HG03442 (cell line): ENCODE results near the gene SYNE1.
A peak's percentile ranks its signal among the peaks of the same experiment; 100 is the strongest.
"Not testable (repeated sequence)": the region's sequence is repeated elsewhere in the genome, so short reads cannot be mapped to it uniquely, and the experiment has no call there.

Experiments
- ATAC-seq: cut with Tn5 transposase; IDR thresholded peaks from one replicate; pipeline ENCODE4 v1.9.1; 2021; ENCODE audit warnings: mild to moderate bottlenecking, moderate library complexity; ENCODE audit not compliant: unreplicated experiment

Gene SYNE1

DNA sequence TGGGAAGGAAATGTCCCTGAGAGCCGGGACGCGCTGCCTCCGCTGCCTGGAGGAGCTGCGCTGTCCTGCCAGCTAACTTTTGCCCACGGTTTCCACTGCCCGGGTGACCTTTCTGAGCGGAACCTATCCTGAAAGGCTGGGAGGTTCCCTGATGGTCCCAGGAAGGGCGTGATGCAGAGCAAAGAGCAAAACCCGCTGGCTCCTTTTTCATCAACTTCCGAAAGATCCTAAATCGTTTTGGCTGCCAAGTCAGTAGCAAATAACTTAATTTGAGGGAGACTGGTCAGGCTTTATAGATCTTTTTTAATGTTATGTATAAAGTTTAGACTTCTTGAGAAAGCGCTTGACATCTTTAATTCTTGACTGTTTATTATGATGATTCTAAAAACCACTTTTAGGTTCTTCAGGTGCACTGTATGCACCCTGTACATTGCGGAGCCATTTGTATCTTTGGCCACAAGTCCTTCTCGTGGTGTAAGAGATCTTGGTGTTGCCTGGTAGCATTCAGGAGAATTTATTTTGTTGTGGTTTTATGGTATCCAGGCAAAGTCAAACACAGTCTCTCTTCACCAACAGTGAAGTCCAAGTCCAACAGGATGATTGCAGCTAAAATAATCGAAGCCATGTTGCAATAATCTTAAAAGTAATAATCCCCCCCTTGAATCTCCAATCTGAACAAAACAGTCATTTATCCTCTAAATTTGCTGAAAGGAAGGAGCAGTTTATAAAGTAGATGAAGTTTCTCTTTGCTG is at the start of gene SYNE1:
Gene SYNE1 (minus strand): TSS at position 67 of the 752 bp plus-strand sequence. CDS start 9,031 bp downstream, outside the sequence.
- ATAC-seq = no peak

- no peak for ATAC-seq
These were observed 48.7 kb upstream of the SYNE1 start for GRCh38 chr6:152685819-152686218.

GRCh38 chr6:152682935-152683334 is 45.8 kb upstream of the SYNE1 start:
- ATAC-seq = not testable (repeated sequence)

GRCh38 chr6:152682141-152682540 is 45.0 kb upstream of the SYNE1 start:
- no peak for ATAC-seq

- no peak for ATAC-seq
These were observed 43.8 kb upstream of the SYNE1 start for GRCh38 chr6:152680879-152681517.

DNA sequence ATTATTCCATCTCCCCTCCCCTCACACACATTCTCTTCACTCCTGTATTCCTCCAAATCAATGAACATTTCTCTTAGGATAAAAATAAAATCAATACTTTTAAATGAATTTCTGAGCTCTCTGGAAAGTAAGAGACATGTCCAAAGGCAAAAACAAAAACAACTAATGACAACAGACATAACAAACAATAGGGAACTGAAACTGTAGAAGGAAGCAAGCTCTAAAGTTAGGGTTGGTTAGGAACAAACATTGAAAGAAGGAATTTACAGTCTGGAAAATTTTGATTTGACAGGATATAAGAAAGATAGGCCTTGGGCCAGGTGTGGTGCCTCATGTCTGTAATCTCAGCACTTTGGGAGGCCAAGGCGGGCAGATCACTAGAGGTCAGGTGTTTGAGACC is 43.0 kb upstream of the SYNE1 start:
- ATAC-seq = no peak

DNA sequence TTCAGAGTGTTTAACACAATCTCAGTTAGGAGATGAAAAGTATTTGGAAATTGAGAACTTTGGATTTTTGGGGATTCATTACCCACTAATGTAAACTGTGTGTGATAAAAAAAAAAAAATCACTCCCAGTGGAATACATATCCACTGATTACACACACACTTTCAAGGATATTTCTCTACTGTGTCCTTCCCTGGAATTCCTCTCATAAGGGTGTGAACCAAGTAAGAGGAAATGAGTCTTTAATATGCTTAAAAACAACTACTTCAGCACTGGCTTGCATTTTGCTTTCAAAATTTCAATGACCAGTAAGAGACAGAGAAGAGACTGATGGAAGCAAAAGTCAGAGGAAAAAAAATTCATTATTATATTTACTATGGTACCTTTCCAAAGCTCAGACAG is 36.1 kb upstream of the SYNE1 start:
- ATAC-seq = no peak

GRCh38 chr6:152671171-152671570 is 34.0 kb upstream of the SYNE1 start:
- ATAC-seq = no peak

- ATAC-seq = no peak
These were observed 32.7 kb upstream of the SYNE1 start for GRCh38 chr6:152669895-152670294.

GRCh38 chr6:152661776-152662175 is 24.6 kb upstream of the SYNE1 start:
- no peak for ATAC-seq

DNA sequence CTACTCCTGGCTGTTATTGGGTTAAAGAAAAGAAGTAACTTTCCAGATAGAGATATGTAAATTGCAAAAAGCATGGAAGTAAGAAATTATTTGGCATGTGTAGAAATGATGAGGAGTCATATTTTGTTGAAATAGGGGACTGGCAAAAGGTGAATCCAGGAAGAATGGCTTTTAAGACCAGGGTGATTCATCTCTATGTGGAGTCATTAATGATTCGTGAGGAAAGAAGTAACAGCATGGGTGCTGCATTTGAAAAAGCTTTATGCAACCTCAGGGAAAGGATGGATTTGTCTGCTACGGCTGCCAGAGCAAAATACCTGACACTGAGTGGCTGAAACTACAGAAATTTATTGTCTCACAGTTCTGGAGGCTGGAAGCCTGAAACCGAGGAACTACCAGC is 14.8 kb upstream of the SYNE1 start:
- no peak for ATAC-seq

- ATAC-seq = no peak
These were observed 10.9 kb upstream of the SYNE1 start for GRCh38 chr6:152648105-152648504.

- not testable (repeated sequence) for ATAC-seq
These were observed 9.6 kb upstream of the SYNE1 start for GRCh38 chr6:152646732-152647131.

GRCh38 chr6:152642578-152643375 is 5.6 kb upstream of the SYNE1 start:
- ATAC-seq = peak; percentile 96

GRCh38 chr6:152636609-152637295 is 410 bp downstream of the SYNE1 start:
- ATAC-seq = peak; percentile 31

DNA sequence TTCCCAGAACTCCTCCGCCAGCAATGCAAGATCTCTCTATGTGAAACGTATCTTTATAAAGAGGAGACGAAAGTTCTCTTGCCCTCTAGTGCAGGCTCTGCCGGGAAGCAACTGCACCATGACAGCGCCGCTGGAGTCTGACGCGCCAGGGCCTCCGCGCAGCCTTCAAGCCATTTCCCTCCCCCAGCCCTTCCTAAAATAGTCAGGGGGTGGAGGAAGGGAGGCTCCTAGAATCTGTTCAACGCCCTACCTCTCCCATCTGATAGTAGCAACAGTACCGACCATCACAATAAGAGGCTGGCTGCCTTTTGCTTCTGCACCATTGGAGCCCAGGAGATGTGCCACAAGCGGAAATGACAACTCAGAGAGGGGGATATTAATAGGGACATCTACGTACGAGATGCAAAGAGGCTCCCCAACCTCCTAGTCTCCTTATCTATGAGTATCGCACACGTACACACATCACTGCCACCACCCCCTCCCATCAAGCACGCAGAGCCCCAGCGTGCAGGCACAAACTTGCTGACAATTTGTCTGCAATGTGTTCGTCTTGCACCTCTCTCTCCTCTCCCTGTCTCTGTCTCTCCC is 1.0 kb downstream of the SYNE1 start:
- peak; percentile 46 for ATAC-seq

GRCh38 chr6:152634773-152635172 is 2.4 kb downstream of the SYNE1 start:
- ATAC-seq = peak; percentile 74

DNA sequence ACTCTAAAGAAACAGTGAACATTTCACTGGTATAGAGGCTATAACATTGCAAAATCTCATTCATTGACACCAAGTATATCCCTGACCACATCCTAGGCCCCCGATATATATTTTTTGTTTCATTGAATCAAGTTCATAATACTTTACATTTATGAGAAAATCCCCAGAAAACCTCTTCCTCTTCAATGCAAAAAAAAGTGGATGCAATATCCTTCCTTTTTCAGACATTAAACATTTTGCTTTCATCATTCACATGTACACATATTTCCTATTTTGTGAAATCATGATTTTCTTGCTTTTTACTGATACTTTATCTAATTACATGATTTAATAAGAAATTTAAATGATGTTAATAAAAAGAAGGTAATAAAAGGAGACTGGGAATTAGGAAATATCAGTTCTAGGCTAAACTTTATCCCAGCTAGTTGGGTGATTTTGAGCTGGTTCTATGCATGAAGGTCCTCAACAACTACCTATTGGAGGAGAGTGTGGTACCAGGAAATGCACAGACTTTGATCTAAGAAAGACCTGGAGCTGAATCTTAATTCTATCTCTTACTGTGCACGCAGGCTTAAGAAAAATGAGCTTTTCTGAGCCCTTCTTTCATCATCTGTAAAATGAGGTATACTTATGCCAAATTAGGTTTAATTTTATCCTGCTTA is 4.9 kb downstream of the SYNE1 start:
- no peak for ATAC-seq

DNA sequence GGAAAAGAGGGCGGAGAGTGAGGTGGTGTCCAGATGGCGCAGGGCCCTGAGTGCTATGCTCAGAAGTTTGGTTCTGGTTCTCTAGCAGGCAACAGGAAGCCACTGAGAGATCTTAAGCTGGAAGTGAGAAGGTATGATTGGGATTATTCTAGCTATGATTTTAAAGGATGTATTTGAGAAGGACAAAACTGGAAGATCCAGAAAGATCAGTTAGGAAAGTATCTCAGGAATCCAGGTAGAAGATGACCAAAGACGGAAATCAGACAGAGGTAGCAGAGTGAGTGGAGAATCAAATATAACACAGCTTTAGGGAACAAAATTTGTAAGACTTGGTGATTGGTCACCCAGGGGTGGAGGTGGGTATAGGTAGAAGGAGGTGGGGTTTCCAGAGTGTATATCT is 5.8 kb downstream of the SYNE1 start:
- ATAC-seq = no peak

GRCh38 chr6:152630832-152631231 is 6.3 kb downstream of the SYNE1 start:
- ATAC-seq = no peak
